ENCODE results near the gene WDR11. TPM values are rescaled to one million over a fixed set of nuclear protein-coding genes. Genes with fewer than 3 reads are reported as not detected.

WDR11 gene
- total RNA-seq, 1 experiment from 2014 or later, result 28.4 TPM

DNA sequence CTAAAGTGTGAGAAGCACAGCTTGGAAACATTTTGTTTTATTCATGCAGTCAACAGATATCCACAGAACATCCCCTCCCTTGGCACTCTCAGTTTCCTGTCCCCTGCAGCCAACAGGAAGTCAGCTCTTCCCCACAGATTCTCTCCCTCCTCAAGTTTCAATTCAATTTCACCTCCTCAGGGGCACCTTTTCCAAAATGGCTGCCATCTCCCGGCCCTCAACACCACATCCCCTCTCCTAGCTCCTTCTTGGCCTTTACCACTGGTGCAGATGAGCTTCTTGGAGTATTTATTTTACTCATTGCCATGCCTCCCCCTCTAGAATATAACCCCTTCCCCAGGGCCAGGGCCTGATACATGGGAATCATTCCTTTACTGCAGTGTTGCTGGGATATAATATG lies 94.0 kb downstream of the WDR11 start:
- no peak for DNase-seq (ENCODE audit: low read depth)

DNA sequence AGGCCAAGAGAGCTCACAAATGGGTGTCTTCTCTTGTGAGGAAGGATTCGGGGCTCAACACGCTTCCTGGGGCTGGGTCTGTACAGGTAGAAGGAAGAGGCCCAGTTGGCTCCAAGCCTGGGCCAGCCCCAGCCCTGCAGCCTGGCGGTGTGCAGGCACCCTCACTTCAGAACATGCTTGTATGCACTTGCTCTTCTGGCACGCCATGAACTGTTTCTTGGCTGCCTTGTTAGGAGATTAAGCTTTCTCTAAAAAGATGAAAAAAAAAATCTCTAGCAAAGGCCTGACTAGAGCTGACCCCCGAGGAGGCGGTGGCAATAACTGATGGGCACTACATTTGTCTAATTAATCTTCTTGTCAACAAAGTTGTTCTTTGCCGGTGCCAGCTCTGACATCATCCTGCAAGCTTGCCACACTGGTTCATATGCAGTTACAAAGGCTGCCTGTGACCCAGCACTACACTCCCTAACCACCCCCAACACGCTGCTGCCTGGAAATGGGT lies 94.7 kb downstream of the WDR11 start:
- peak; percentile 49 for DNase-seq (ENCODE audit: low read depth)

DNA sequence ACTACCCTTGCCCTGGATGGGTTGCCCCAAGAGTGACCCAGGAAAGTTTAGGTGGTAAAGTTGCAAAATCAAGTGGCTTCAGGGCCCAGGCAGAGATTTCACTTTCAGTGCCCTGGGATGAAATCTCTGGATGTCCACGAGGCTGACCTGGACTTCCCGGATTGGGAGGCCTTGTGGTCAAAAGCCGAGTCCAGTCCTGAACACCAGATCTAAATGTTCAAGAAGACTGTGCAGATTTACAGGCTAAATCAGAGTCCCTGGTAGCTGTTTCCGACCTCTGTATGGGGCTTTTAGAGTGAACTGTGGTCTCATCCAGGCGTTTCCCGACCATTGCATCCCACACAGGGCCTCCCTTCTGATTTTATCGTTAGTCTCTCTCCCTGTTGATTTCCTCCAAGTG lies 95.3 kb downstream of the WDR11 start:
- DNase-seq (ENCODE audit: low read depth), result no peak

GRCh38 chr10:120948889-120949608 lies 97.9 kb downstream of the WDR11 start:
- DNase-seq (ENCODE audit: low read depth), result peak; percentile 41

DNA sequence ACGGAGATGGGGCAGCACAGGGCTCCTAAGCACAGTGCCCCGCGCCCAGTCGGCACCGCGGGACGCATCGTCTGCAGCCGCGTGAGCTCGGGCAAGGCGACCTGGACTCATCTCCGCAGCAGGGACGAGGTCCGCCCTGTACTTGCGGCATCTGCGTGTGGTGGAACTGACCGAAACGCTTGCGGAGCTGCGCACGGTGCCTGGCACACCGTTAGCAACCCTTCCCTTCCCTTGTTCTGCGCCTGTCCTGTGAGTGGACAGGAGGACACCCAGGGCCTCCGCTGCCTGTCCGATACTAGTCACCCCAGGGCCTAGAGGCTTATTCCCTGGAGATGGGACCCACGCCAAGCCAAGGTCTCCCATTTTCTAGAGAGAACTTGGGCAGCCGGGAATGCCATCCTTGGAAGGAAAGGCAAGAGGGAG lies 98.5 kb downstream of the WDR11 start:
- DNase-seq (ENCODE audit: low read depth), result no peak

GRCh38 chr10:120950051-120950561 lies 98.9 kb downstream of the WDR11 start:
- DNase-seq (ENCODE audit: low read depth), result no peak

- DNase-seq (ENCODE audit: low read depth), result no peak
Measured at GRCh38 chr10:120951288-120951687, 100.1 kb downstream of the WDR11 start.

- peak; percentile 29 for DNase-seq (ENCODE audit: low read depth)
Measured at GRCh38 chr10:120953897-120954296, 102.7 kb downstream of the WDR11 start.
